Spleen (tissue), 7 donors: ENCODE results near the gene RNF141.

Experiments
- CTCF ChIP-seq, 11 experiments: fragments of 200-600 bp in 7 of 11; fragments of 450-650 bp in 4 of 11; sonication (generic) in 4 of 11; IDR thresholded peaks in 8 of 11; conservative IDR thresholded peaks in 3 of 11; 1 replicate in 7 of 11; 2 replicates in 4 of 11; pipeline versions ENCODE4 v1.4.0 to v1.8.0; 2016 to 2021; ENCODE audit warnings: antibody characterized with exemption in 11 of 11, inconsistent platforms in 4 of 11, mild to moderate bottlenecking in 1 of 11
- POLR2AphosphoS5 ChIP-seq, 3 donors: sonication (generic); formaldehyde crosslinking; IDR thresholded peaks; one replicate each; pipeline ENCODE4 v1.5.1; 2017; ENCODE audit warnings: antibody characterized with exemption in 3 of 3
- donor health status: DM: no; HTN: no; CAD: no; lungs with moderate emphysema.
- donor health status: DM: no; HTN: no; CAD: no.
- donor health status: DM: no; HTN: no; CAD: no.

GRCh38 chr11:10503221-10503620 lies 37.8 kb downstream of the RNF141 start:
- TF ChIP-seq CTCF (IDR thresholded peaks at IDR 0.05 in 8 of 11, conservative IDR thresholded peaks at IDR 0.05 in 3 of 11): no peak
- peak in 1 of 3 donors; percentile 19 for TF ChIP-seq POLR2AphosphoS5 (IDR thresholded peaks at IDR 0.05)
